Activated naive CD4-positive, alpha-beta T cell treated with anti-CD3 and anti-CD28 coated beads, Interleukin-2, amount 50 U/mL, for 16 hours (primary cell): ENCODE measurements around the gene KCTD6.

ENCODE experiments used
- DNase-seq: peaks from one replicate; pipeline ENCODE4 v3.0.0-alpha.2; 2020

Gene KCTD6

GRCh38 chr3:58491506-58492402, at the start of gene KCTD6:
Gene KCTD6 (plus strand): TSS chr3:58492096. CDS start chr3:58498756, 6,660 bp downstream.
- DNase-seq, result peak; percentile 87

- DNase-seq, result no peak
Observed at GRCh38 chr3:58452176-58452575, 39.7 kb upstream of the KCTD6 start.

- no peak for DNase-seq
Observed at GRCh38 chr3:58459160-58459559, 32.7 kb upstream of the KCTD6 start.

GRCh38 chr3:58462829-58463180, 29.1 kb upstream of the KCTD6 start:
- no peak for DNase-seq

GRCh38 chr3:58463181-58463941, 28.5 kb upstream of the KCTD6 start:
- peak; percentile 75 for DNase-seq

- no peak for DNase-seq
Observed at GRCh38 chr3:58463942-58464271, 28.0 kb upstream of the KCTD6 start.

GRCh38 chr3:58464866-58465265, 27.0 kb upstream of the KCTD6 start:
- no peak for DNase-seq

- DNase-seq, result no peak
Observed at GRCh38 chr3:58466899-58467563, 24.9 kb upstream of the KCTD6 start.

- DNase-seq, result no peak
Observed at GRCh38 chr3:58469096-58469495, 22.8 kb upstream of the KCTD6 start.

GRCh38 chr3:58470363-58471024, 21.4 kb upstream of the KCTD6 start:
- no peak for DNase-seq

GRCh38 chr3:58471025-58471887, 20.6 kb upstream of the KCTD6 start:
- DNase-seq, result no peak

- DNase-seq, result no peak
Observed at GRCh38 chr3:58473275-58473674, 18.6 kb upstream of the KCTD6 start.

- no peak for DNase-seq
Observed at GRCh38 chr3:58474348-58474911, 17.5 kb upstream of the KCTD6 start.

GRCh38 chr3:58474967-58475578, 16.8 kb upstream of the KCTD6 start:
- DNase-seq, result no peak

- no peak for DNase-seq
Observed at GRCh38 chr3:58478781-58479180, 13.1 kb upstream of the KCTD6 start.

- no peak for DNase-seq
Observed at GRCh38 chr3:58480309-58480708, 11.6 kb upstream of the KCTD6 start.

GRCh38 chr3:58482917-58483636, 8.8 kb upstream of the KCTD6 start:
- DNase-seq, result no peak

GRCh38 chr3:58484045-58484721, 7.7 kb upstream of the KCTD6 start:
- no peak for DNase-seq

GRCh38 chr3:58484722-58485069, 7.2 kb upstream of the KCTD6 start:
- DNase-seq, result no peak

GRCh38 chr3:58485801-58486435, 6.0 kb upstream of the KCTD6 start:
- DNase-seq, result no peak
